Activated CD4-positive, alpha-beta T cell treated with anti-CD3 and anti-CD28 coated beads, Interleukin-2, amount 10 ng/mL, durations not matched to agents 24 days and 14 days (primary cell): ENCODE results near the gene SLC13A2. TPM values are rescaled to one million over a fixed set of nuclear protein-coding genes. Genes with fewer than 3 reads are reported as not detected.

Experiments
- DNase-seq: peaks from one replicate; pipeline ENCODE4 v3.0.0; 2022
- H3K27ac Mint-ChIP-seq: one replicate; pipeline ENCODE4 v1.8.0; 2022; ENCODE audit warnings: mild to moderate bottlenecking, mixed read lengths
- H3K27me3 Mint-ChIP-seq: one replicate; pipeline ENCODE4 v1.8.0; 2022; ENCODE audit warnings: mixed read lengths
- H3K36me3 Mint-ChIP-seq: one replicate; pipeline ENCODE4 v1.8.0; 2022; ENCODE audit warnings: low read depth, mild to moderate bottlenecking, mixed read lengths
- H3K4me1 Mint-ChIP-seq: one replicate; pipeline ENCODE4 v1.8.0; 2021; ENCODE audit warnings: mixed read lengths
- H3K4me3 Mint-ChIP-seq: one replicate; pipeline ENCODE4 v1.8.0; 2022; ENCODE audit warnings: mild to moderate bottlenecking, moderate library complexity, mixed read lengths
- H3K9me3 Mint-ChIP-seq: one replicate; pipeline ENCODE4 v1.8.0; 2021; ENCODE audit warnings: mixed read lengths
- intact Hi-C: fragments of 100-400 bp; cut with micrococcal nuclease; formaldehyde crosslinking; loops from one replicate; pipeline ENCODE4 v1.15.1; 2023
- total RNA-seq: library from RNA; stranded (reverse); gene quantifications from 2 replicates; pipeline ENCODE4 v1.2.3, GENCODE V29; 2022

Gene SLC13A2
- total RNA-seq, 1 donor from 2014 or later, result not detected

- no peak overlapping the region for H3K27ac Mint-ChIP-seq
- intact Hi-C loops, result no loop called here
- no peaks in the 10 kb centered on the region for H3K4me1 Mint-ChIP-seq
- no peaks in the 10 kb centered on the region for H3K36me3 Mint-ChIP-seq
- H3K9me3 Mint-ChIP-seq, result no peaks in the 10 kb centered on the region
- H3K27me3 Mint-ChIP-seq, result peaks cover 5% of the 10 kb centered on the region
- no peak for DNase-seq
- no peak overlapping the region for H3K4me3 Mint-ChIP-seq
Measured at GRCh38 chr17:28523186-28523585, 49.7 kb downstream of the SLC13A2 start.

- intact Hi-C loops, result no loop called here
- H3K27ac Mint-ChIP-seq, result no peak overlapping the region
- H3K36me3 Mint-ChIP-seq, result no peaks in the 10 kb centered on the region
- DNase-seq, result no peak
- no peaks in the 10 kb centered on the region for H3K4me1 Mint-ChIP-seq
- no peak overlapping the region for H3K4me3 Mint-ChIP-seq
- H3K27me3 Mint-ChIP-seq, result peaks cover 4% of the 10 kb centered on the region
- no peaks in the 10 kb centered on the region for H3K9me3 Mint-ChIP-seq
Measured at GRCh38 chr17:28523876-28524275, 50.4 kb downstream of the SLC13A2 start.

DNA sequence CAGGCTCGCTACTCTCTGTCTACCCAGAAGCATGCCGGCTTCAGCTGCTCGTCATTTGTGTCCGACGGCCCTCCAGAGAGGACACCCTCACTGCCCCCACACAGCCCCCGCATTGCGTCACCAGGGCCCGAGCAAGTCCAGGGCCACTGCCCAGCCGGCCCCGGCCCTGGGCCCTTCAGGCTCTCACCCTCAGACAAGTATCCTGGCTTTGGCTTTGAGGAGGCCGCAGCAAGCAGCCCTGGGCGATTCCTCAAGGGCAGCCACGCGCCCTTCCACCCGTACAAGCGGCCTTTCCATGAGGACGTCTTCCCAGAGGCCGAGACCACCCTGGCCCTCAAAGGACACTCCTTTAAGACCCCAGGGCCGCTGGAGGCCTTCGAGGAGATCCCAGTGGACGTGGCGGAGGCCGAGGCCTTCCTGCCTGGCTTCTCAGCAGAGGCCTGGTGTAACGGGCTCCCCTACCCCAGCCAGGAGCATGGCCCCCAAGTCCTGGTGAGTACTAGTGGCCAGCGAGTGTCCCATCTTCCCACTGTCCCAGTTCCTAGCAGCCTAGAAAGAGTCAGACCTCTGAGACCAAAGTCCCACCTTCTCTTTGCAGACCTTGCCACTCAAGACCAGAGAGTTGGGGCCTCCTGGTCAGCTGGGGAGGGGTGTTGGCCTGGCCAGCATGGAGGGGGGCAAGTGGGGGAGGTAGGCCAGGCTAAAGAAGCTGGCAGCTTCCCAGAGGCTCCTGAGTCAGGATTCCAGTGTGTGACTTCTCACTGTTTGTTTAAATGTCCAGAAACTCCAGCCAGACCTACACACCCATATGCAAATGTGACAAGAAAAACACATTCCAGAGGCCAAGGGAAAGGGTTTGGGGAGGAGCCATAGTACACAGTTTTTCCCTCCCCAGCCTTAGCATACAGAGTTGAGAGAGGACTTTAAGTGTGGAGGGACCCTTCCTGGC lies 51.3 kb downstream of the SLC13A2 start:
- DNase-seq, result no peak
- intact Hi-C loops, result no loop called here
- no peaks in the 10 kb centered on the region for H3K9me3 Mint-ChIP-seq
- H3K27ac Mint-ChIP-seq, result no peak overlapping the region
- H3K36me3 Mint-ChIP-seq, result no peaks in the 10 kb centered on the region
- H3K4me3 Mint-ChIP-seq, result no peak overlapping the region
- peaks cover 2% of the 10 kb centered on the region for H3K27me3 Mint-ChIP-seq
- no peaks in the 10 kb centered on the region for H3K4me1 Mint-ChIP-seq

- no peak for DNase-seq
- Mint-ChIP-seq H3K4me3 (no peak overlapping the region), H3K9me3 (no peaks in the 10 kb centered on the region), H3K36me3 (no peaks in the 10 kb centered on the region), H3K27ac (no peak overlapping the region), H3K27me3 (no peaks in the 10 kb centered on the region), H3K4me1 (no peaks in the 10 kb centered on the region)
- intact Hi-C loops, result no loop called here
Measured at GRCh38 chr17:28526381-28526780, 52.9 kb downstream of the SLC13A2 start.

GRCh38 chr17:28527181-28527681 lies 53.8 kb downstream of the SLC13A2 start:
- H3K36me3 Mint-ChIP-seq, result no peaks in the 10 kb centered on the region
- H3K4me1 Mint-ChIP-seq, result no peaks in the 10 kb centered on the region
- H3K27ac Mint-ChIP-seq, result no peak overlapping the region
- intact Hi-C loops, result no loop called here
- peaks cover 3% of the 10 kb centered on the region for H3K27me3 Mint-ChIP-seq
- no peak for DNase-seq
- H3K9me3 Mint-ChIP-seq, result no peaks in the 10 kb centered on the region
- no peak overlapping the region for H3K4me3 Mint-ChIP-seq

GRCh38 chr17:28527859-28528258 lies 54.4 kb downstream of the SLC13A2 start:
- Mint-ChIP-seq H3K36me3 (no peaks in the 10 kb centered on the region), H3K27me3 (peaks cover 3% of the 10 kb centered on the region), H3K4me3 (no peak overlapping the region), H3K27ac (no peak overlapping the region), H3K4me1 (no peaks in the 10 kb centered on the region), H3K9me3 (no peaks in the 10 kb centered on the region)
- intact Hi-C loops, result no loop called here
- no peak for DNase-seq

DNA sequence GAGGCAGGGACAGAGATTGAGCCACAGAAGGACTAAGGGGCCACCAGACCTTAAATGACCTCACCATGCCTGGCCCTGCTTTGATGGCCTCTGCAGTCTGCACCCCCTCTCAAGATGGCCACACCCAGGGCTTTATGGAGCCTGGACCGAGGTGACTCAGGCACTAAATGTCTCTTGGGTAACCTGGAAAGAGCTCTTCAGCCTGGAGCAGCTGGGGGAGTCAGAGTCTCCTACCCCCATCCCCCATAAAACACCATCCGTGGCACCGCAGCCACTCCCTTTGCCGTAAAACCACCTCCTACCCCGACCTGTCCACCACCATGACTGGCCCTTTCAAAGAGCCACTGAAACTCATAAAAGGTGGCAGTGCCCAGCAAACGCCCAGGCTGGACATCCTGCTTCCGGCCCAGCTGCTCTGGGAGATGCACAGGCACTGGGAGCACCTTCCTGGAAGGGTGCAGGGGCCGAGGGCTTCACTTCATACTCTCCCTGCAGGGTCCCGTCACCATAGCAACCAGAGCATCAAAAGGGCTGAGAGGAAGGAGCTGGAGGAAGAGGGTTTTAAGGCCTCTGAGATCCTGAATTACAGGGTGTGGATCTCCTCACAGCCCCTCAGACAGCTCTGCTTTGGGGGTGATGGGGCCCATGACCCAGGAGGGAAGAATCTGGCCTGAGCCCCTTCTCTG lies 55.0 kb downstream of the SLC13A2 start:
- Mint-ChIP-seq H3K9me3 (no peaks in the 10 kb centered on the region), H3K27ac (no peak overlapping the region), H3K27me3 (peaks cover 3% of the 10 kb centered on the region), H3K36me3 (no peaks in the 10 kb centered on the region), H3K4me1 (no peaks in the 10 kb centered on the region), H3K4me3 (no peak overlapping the region)
- intact Hi-C loops, result no loop called here
- no peak for DNase-seq

DNA sequence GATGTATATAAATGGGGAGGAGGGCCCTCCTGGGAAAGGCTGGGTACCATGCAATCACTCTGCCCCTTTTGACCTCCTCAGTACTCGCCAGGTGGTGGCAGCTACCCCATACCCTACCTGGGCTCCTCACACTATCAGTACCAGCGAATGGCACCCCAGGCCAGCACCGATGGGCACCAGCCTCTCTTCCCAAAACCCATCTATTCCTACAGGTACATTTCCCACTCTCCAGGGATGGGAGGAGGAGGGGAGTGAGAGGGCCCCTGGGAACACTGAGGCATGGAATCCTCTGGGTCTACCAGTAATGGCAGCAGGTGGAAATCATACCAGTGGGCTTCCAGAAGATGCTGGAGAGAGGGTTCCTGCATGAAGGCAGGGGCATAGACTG lies 55.6 kb downstream of the SLC13A2 start:
- Mint-ChIP-seq H3K27ac (no peak overlapping the region), H3K9me3 (no peaks in the 10 kb centered on the region), H3K36me3 (no peaks in the 10 kb centered on the region), H3K4me1 (no peaks in the 10 kb centered on the region), H3K27me3 (peaks cover 3% of the 10 kb centered on the region), H3K4me3 (no peak overlapping the region)
- intact Hi-C loops, result no loop called here
- DNase-seq, result no peak

- Mint-ChIP-seq H3K4me1 (no peaks in the 10 kb centered on the region), H3K36me3 (no peaks in the 10 kb centered on the region), H3K9me3 (no peaks in the 10 kb centered on the region), H3K27me3 (peaks cover 3% of the 10 kb centered on the region), H3K27ac (no peak overlapping the region), H3K4me3 (no peak overlapping the region)
- intact Hi-C loops, result no loop called here
- no peak for DNase-seq
Measured at GRCh38 chr17:28530250-28530649, 56.8 kb downstream of the SLC13A2 start.

DNA sequence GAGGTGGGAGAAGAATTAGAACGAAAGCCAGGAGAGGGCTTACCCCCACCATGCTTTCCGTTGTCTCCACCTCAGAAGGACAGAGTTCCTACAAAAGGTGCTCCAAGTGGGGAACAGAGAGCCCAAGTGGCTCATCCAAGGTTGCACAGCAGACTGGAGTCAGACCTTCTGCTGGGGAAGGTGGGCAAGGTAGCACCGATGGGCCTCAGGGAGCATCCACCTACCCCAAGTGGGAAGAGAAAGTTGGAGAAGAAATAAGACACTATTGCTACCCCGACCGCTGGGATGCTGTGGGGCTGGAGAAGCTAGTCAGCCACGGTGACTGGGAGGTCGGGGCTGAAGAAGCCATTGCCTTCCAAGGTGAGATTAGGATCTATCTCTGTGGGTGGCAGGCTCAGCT lies 57.5 kb downstream of the SLC13A2 start:
- H3K4me3 Mint-ChIP-seq, result no peak overlapping the region
- no peaks in the 10 kb centered on the region for H3K4me1 Mint-ChIP-seq
- H3K27ac Mint-ChIP-seq, result no peak overlapping the region
- no peak for DNase-seq
- intact Hi-C loops, result no loop called here
- no peaks in the 10 kb centered on the region for H3K36me3 Mint-ChIP-seq
- no peaks in the 10 kb centered on the region for H3K9me3 Mint-ChIP-seq
- H3K27me3 Mint-ChIP-seq, result peaks cover 3% of the 10 kb centered on the region

DNA sequence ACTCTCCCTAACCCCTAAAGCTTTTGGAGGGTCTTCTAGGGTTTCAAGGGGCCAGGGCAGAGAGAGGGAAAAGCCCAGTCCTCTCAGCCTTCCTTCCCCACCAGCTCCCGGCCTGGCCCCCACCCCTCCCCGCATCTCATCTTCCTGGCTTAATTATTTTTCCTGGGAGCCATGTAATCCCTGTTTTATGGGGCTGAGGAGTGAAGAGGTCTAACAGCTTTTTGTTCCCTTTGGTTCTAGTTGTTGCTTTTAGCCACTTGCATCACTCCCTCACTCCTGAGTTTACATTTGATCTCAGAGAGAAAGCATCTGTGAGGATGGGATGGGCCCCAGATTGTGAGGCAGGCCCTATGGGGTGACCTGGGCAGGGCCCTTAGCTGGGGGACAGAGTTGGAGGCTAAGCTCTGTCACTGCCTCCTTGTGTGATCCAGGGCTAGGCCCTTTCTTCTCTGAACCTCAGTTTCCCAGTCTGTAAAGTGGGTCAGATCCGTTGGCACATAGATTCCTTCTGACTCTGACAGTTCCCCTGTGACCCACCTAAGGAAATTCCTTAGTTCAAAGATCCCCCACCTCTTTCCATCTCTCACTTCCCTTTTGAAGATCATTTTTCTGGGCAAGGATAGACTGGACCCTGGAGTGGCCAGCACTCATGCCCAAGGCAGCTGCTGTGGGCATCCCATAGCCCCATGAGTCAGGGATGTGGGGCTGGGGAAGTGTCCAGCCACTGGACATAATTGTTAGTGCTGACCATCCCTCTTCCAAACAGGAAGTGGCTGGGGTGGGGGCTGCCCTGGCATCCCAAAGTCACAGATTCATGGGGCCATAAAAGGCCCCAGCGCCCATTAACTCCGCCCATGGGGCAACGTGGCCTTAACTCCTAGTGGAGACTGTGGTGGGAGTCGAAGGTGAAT lies 58.9 kb downstream of the SLC13A2 start:
- H3K36me3 Mint-ChIP-seq, result no peaks in the 10 kb centered on the region
- H3K27ac Mint-ChIP-seq, result no peak overlapping the region
- no peaks in the 10 kb centered on the region for H3K4me1 Mint-ChIP-seq
- peaks cover 3% of the 10 kb centered on the region for H3K27me3 Mint-ChIP-seq
- intact Hi-C loops, result no loop called here
- no peaks in the 10 kb centered on the region for H3K9me3 Mint-ChIP-seq
- no peak for DNase-seq
- H3K4me3 Mint-ChIP-seq, result no peak overlapping the region

DNA sequence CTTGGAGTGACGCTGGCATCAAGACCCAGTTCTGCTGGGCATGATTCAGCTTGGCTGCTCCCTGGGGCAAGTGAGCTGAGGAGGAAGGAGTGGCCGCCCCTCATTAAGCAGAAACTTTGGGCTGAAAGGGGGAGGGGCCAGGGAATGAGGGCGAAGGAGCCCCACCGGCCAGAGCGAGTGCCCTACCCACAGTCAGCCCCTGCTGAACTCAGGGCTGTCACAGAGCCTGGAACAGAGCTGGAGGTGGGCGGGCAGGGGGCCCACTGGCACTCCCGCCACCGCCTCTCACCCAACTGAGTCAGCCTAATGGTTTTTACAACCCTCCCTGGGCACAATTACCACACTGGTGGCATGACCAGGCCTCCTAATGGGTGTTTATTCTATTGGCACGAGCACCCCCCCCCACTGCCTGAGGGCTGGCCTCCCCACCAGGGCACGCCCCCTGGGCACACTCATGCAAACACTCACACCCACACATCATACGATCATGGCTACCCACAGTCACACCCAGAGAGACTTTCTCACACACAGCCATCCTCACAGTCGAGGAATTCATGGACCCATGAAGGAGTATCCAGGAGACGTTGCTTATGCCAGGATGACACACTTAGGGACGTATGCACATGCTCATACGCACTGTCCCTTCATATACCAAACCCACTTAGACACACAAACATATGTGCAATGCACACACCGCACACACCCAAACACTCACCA lies 59.8 kb downstream of the SLC13A2 start:
- intact Hi-C loops, result no loop called here
- no peak overlapping the region for H3K4me3 Mint-ChIP-seq
- no peaks in the 10 kb centered on the region for H3K4me1 Mint-ChIP-seq
- no peaks in the 10 kb centered on the region for H3K9me3 Mint-ChIP-seq
- H3K27ac Mint-ChIP-seq, result no peak overlapping the region
- peaks cover 3% of the 10 kb centered on the region for H3K27me3 Mint-ChIP-seq
- DNase-seq, result no peak
- no peaks in the 10 kb centered on the region for H3K36me3 Mint-ChIP-seq

DNA sequence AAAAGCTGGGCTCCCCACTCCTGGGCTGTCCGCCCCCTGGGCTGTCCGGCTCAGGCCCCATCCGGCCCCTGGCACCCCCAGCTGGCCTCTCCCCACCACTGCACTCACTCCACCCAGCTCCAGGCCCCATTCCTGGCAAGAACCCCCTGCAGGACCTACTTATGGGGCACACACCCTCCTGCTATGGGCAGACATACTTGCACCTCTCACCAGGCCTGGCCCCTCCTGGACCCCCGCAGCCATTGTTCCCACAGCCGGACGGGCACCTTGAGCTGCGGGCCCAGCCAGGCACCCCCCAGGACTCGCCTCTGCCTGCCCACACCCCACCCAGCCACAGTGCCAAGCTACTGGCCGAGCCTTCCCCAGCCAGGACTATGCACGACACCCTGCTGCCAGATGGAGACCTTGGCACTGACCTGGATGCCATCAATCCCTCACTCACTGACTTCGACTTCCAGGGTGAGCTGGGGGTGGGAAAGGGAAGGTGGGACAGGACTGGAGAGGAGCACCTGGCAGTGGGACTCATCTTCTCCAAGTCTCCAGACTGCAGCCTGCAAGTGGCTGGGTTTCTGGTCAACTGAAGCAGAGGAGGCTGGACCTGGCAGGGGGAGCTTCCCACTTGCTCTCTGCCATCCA lies 61.4 kb downstream of the SLC13A2 start:
- Mint-ChIP-seq H3K9me3 (no peaks in the 10 kb centered on the region), H3K27ac (no peak overlapping the region), H3K36me3 (no peaks in the 10 kb centered on the region), H3K4me3 (no peak overlapping the region), H3K27me3 (peaks cover 3% of the 10 kb centered on the region), H3K4me1 (no peaks in the 10 kb centered on the region)
- DNase-seq, result no peak
- intact Hi-C loops, result no loop called here
